ENCODE data around the gene IMMP1L.

The IMMP1L gene

GRCh38 chr11:31437742-31438435 lies 71.5 kb downstream of the IMMP1L start:
- TF ChIP-seq CTCF (IDR thresholded peaks at IDR 0.05; ENCODE audit: low read depth, low read length, missing control alignments) = no peak
- no peak overlapping the region for H3K4me3 ChIP-seq (ENCODE audit: low read depth, low read length)
- in situ Hi-C loops (cut with HindIII; ENCODE audit: low sequenced_read_pairs) = no loop called here
- no peak for DNase-seq (ENCODE audit: low read depth)

GRCh38 chr11:31433851-31434250 lies 75.6 kb downstream of the IMMP1L start:
- TF ChIP-seq CTCF (IDR thresholded peaks at IDR 0.05; ENCODE audit: low read depth, low read length, missing control alignments) = no peak
- in situ Hi-C loops (cut with HindIII; ENCODE audit: low sequenced_read_pairs) = no loop called here
- no peak overlapping the region for H3K4me3 ChIP-seq (ENCODE audit: low read depth, low read length)
- DNase-seq (ENCODE audit: low read depth) = no peak

GRCh38 chr11:31424652-31425051 lies 84.8 kb downstream of the IMMP1L start:
- no peak overlapping the region for H3K4me3 ChIP-seq (ENCODE audit: low read depth, low read length)
- TF ChIP-seq CTCF (IDR thresholded peaks at IDR 0.05; ENCODE audit: low read depth, low read length, missing control alignments) = no peak
- in situ Hi-C loops (cut with HindIII; ENCODE audit: low sequenced_read_pairs) = no loop called here
- DNase-seq (ENCODE audit: low read depth) = no peak

GRCh38 chr11:31422703-31423102 lies 86.7 kb downstream of the IMMP1L start:
- in situ Hi-C loops (cut with HindIII; ENCODE audit: low sequenced_read_pairs) = no loop called here
- H3K4me3 ChIP-seq (ENCODE audit: low read depth, low read length) = no peak overlapping the region
- no peak for DNase-seq (ENCODE audit: low read depth)
- no peak for TF ChIP-seq CTCF (IDR thresholded peaks at IDR 0.05; ENCODE audit: low read depth, low read length, missing control alignments)

GRCh38 chr11:31421820-31422219 lies 87.6 kb downstream of the IMMP1L start:
- no peak for DNase-seq (ENCODE audit: low read depth)
- no peak overlapping the region for H3K4me3 ChIP-seq (ENCODE audit: low read depth, low read length)
- in situ Hi-C loops (cut with HindIII; ENCODE audit: low sequenced_read_pairs) = no loop called here
- TF ChIP-seq CTCF (IDR thresholded peaks at IDR 0.05; ENCODE audit: low read depth, low read length, missing control alignments) = no peak

GRCh38 chr11:31419669-31420068 lies 89.8 kb downstream of the IMMP1L start:
- DNase-seq (ENCODE audit: low read depth) = no peak
- in situ Hi-C loops (cut with HindIII; ENCODE audit: low sequenced_read_pairs) = no loop called here
- no peak overlapping the region for H3K4me3 ChIP-seq (ENCODE audit: low read depth, low read length)
- no peak for TF ChIP-seq CTCF (IDR thresholded peaks at IDR 0.05; ENCODE audit: low read depth, low read length, missing control alignments)

All from astrocyte of the cerebellum (primary cell).